HTR-8/SVneo (cell line): ENCODE results near the gene STX2.
"Not testable (repeated sequence)": the region's sequence is repeated elsewhere in the genome, so short reads cannot be mapped to it uniquely, and the experiment has no call there.

Source experiments
- DNase-seq: peaks from one replicate; pipeline ENCODE4 v3.0.0; 2011; ENCODE audit warnings: low spot score, mixed read lengths; ENCODE audit not compliant: insufficient read length
- FAIRE-seq: peaks from 2 replicates; lab custom pipeline; 2011; peaks lifted over from hg19 to GRCh38; lab: Jason Lieb, UNC

STX2 gene

GRCh38 chr12:130806574-130806973 lies 32.5 kb downstream of the STX2 start:
- FAIRE-seq, result no peak
- no peak for DNase-seq

DNA sequence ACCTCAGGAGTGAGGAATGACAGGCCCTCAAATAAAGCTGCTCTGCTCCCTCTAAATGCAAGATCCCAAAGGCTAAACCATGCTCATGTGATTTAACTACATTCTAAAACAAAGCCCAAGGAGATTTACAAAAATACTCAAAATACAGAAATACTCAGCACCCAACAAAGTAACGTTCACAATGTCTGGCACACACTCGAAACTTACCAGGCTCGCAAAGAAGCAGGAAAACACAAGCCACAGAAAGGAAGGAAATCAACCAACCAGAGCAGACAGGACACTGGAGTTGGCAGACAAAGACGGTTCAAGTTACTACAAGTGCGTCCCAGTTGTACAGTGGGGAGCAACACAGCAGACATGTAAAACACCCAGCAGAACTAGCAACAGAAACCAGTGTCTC lies 33.4 kb downstream of the STX2 start:
- DNase-seq (no peak), FAIRE-seq (no peak)

DNA sequence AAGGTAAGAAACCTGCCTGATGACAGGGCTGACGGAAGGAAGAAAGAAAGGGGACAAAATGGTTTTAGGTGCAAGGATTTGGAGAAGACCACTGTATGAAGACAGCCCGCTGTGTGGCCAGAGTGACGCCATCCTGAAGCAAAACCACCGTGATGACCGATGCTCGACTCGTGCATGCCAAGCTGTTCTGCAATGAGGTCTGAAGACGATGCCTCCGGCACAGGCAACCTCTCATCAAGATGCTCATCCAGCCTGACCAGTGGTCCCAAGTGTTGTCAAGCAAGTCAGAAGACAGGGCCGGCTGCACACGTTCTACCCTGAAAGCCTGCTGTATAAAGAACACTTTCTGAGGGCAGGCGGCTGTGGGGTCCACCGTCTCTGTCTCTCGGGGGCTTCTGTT lies 34.8 kb downstream of the STX2 start:
- DNase-seq (no peak), FAIRE-seq (no peak)

- DNase-seq (no peak), FAIRE-seq (no peak)
Observed at GRCh38 chr12:130803702-130804101, 35.3 kb downstream of the STX2 start.

DNA sequence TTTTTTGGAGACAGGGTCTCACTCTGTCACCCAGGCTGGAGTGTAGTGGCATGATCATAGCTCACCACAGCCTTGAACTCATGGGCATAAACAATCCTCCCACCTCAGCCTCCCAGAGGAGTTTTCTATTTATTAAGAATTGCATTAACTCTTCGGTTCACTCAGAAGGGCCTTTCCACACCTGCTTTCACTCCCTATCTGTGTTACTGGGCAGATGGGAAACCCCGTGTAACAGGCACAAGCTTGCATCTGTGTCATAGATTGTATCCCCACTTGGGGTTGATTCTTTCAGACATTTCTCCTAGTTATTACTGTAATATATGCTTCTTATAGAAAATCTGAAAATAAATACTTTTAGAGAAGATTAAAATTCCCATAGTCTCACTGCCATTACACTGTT lies 38.7 kb downstream of the STX2 start:
- no peak for FAIRE-seq
- DNase-seq, result no peak

DNA sequence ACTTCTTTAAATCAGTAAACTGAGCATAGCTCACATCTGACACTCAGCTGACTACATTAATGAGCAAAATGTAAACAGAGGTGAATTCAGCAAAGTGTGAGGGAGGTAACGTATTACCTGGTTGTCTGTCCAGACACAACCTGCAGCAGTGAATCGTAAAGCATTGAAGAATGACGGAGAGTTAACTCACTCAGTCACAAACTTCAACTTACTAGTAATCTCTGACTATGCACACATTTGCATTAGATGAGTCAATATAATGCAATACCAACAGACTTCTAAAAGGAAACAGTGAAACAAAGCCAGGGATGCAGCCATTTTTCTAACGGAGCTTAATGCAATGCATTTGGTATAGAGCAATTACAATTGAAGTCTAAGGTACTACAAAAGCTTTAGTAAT lies 40.0 kb downstream of the STX2 start:
- peak; percentile 36 for FAIRE-seq
- DNase-seq, result no peak

DNA sequence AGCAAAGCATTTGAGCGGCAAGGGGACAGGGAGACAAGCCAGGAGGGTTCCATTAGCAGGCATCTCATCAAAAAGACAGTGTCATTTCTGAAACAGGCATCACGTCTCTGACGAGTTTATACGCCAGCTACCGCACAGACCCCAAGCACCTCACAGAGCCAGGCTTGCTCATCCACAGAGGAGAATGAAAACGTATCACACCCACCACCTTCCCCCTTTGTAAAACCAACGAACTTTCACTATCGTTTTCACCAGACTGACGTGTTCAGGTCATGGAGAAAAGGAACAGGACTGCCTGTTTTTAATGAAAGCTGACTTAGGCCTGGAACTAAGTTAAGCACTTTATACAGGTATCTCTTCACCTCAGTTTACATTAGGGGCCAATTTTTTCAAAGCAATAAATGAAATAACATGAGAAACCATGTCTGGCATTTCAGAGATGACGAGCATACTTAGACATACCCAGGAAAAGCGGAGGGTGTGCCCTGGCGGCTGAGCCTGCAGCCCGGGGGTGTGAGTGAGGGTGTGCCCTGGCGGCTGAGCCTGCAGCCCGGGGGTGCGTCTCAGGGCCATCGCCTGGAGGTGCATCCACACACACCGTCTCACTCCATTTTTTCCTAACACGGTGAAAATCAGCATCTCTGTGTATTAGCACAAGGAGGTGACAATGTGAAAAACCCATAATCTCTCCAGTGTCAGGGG lies 41.9 kb downstream of the STX2 start:
- no peak for DNase-seq
- no peak for FAIRE-seq

GRCh38 chr12:130795906-130796305 lies 43.1 kb downstream of the STX2 start:
- FAIRE-seq (no peak), DNase-seq (no peak)

DNA sequence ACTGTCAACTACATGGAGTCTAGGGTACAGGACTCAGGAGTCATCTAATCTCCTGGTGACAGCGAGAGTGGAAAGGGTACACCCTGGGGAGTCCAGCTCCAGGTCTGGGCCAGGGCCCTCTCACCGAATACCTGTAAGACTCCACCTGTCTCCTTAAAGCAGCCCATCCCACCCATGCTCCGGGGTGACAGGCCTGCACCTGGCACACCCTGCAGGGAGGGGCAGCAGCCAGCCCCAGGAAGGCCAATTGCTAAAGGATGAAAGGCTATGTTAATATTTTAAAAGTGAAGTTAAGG lies 45.5 kb downstream of the STX2 start:
- no peak for DNase-seq
- FAIRE-seq, result no peak

- FAIRE-seq (no peak), DNase-seq (no peak)
Observed at GRCh38 chr12:130792821-130793553, 46.1 kb downstream of the STX2 start.

DNA sequence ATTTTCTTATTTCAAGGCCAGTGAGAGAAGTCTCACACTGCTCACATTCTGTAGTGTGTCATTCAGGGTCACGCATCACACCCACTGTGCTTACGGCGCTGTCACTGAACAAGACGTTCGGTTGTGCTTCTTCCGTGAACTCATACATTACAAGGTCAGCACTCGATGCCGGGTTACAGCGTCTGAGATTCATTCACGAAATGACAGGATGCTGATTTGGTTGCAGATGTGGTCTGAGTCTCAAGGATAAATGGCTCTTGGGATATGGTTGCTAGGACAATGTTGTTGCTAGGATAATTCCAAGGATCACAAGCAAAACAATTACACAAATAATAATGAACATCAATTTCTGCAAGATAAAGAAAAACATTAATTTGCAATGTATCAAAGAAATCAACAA lies 47.4 kb downstream of the STX2 start:
- DNase-seq (no peak), FAIRE-seq (no peak)

DNA sequence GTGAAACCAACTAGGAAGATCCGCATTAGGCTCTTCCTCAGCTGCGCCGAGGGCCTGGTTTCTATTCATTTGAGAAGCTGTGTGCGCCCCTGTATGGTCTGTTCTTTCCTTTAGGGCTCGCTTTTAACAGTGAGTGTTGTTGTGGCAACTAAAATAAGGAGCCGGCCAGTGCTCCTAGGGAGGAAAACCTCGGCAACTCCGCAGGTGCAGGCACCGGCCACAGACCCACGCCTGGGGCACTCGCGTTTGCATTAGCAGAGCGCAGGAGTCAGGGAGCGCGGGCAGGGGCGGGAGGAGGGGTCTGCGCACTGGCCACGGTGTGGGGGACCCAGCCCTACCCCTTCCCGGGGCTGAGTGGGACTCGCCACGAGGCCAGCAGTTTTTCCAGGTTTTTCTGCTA lies 50.5 kb downstream of the STX2 start:
- DNase-seq (no peak), FAIRE-seq (no peak)

GRCh38 chr12:130787445-130788410 lies 51.3 kb downstream of the STX2 start:
- FAIRE-seq (no peak), DNase-seq (no peak)

DNA sequence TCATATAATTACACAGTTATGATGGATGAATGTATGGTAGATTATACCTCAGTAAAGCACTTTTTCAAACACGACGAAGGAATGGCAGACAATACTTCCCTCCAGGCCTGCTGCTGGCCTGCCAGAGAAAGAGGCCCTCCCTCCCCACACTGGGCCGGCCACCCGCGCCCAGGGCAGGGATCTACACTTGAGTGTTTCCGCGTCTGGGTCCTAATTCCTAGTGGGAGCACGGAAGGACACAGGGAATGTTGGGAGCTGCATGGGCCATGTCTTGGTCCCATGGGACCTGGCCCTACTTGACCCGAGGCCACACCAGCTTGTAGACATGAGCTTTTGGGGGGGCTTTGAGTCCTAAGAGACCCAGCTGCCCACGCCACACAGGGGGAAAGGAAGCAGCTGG lies 52.0 kb downstream of the STX2 start:
- FAIRE-seq, result no peak

GRCh38 chr12:130783110-130783715 lies 55.8 kb downstream of the STX2 start:
- no peak for FAIRE-seq
- DNase-seq, result no peak

More for the DNA sequence above, 52.0 kb downstream of the STX2 start:
- no peak for DNase-seq

GRCh38 chr12:130782245-130782644 lies 56.8 kb downstream of the STX2 start:
- not testable (repeated sequence) for DNase-seq
- peak; percentile 65 for FAIRE-seq

- no peak for DNase-seq
- no peak for FAIRE-seq
Observed at GRCh38 chr12:130780880-130781575, 58.0 kb downstream of the STX2 start.

DNA sequence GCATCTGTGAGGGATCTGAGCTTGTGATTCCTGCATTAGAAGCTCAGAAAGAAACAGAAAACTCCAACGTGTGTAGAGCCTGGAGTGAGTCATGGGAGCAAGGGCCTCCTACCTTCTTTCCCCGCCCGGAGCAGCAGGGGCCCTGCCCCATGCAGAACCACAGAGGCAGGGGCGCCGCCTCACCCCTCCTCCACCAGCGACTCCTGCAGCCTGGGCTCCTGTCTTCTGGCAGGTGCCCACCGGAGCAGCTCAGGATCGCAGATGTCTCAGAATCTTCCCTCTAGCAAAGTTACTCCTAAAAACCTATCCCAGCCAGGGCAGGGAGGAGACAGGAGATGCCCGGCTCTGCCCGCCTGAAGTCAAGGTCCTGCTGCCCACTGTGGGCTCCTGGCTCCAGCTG lies 58.7 kb downstream of the STX2 start:
- FAIRE-seq, result no peak
- no peak for DNase-seq

DNA sequence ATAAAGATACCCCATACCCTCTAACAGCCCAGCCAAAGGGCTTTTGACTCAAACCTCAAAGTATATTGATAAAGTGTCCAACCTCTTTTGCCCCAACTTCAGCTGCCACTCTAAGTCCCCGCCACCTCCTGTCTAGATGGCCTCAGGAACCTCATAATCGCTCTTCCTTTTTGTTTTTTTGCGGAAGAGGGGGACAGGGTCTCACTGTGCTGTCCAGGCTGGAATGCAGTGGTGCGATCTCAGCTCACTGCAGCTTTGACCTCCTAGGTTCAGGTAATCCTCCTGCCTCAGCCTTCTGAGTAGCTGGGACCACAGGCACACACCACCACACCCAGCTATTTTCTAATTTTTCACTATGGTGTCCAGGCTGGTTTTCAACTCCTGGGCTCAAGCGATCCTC lies 60.3 kb downstream of the STX2 start:
- DNase-seq, result no peak
- no peak for FAIRE-seq

GRCh38 chr12:130776857-130777339 lies 62.2 kb downstream of the STX2 start:
- no peak for FAIRE-seq
- no peak for DNase-seq
